Adrenal gland (tissue), 5 donors: ENCODE results near the gene SEBOX.

Experiments used
- POLR2A ChIP-seq, 2 donors: fragments of 450-650 bp; IDR thresholded peaks; one replicate each; pipeline ENCODE4 v1.6.1; 2017; ENCODE audit warnings: antibody characterized with exemption in 2 of 2, mild to moderate bottlenecking in 2 of 2, moderate library complexity in 1 of 2
- TF ChIP-seq, protein P1 (sequence below), 6 experiments: fragments of 450-650 bp in 4 of 6; fragments of 200-600 bp in 2 of 6; sonication (generic) in 1 of 6; IDR thresholded peaks; 1 replicate in 5 of 6; 2 replicates in 1 of 6; pipeline versions ENCODE4 v1.5.1 to v1.8.0; 2016 to 2021; ENCODE audit warnings: antibody characterized with exemption in 6 of 6, mild to moderate bottlenecking in 2 of 6, moderate library complexity in 1 of 6
- donor health status: DM: no; HTN: no; CAD: no.

DNA sequence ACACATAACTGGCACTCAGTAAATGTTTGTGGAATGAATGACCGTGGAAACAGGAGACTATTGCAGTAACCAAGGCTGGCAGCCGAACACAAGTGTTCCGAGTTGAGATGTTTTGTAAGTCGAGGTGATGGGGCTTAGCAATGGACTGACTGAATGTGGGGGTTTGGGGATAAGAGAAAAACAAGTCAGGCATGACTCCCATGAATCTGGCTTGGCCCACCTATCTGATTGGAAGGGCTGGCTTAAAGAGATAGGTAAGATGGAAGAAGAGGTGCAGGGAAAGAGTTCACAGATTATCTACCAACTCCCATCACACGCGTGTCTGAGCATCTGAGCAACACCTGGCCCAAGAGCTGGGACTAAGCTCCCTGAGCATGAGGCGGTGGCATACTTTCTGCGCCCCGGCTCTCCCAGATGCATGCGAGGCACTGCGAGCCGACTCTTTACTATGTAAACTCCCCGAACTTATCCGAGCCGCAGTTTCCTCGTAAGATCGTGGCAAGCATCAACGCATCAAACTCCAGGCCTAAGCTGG is 30.3 kb downstream of the SEBOX start:
- TF ChIP-seq, protein P1, sequence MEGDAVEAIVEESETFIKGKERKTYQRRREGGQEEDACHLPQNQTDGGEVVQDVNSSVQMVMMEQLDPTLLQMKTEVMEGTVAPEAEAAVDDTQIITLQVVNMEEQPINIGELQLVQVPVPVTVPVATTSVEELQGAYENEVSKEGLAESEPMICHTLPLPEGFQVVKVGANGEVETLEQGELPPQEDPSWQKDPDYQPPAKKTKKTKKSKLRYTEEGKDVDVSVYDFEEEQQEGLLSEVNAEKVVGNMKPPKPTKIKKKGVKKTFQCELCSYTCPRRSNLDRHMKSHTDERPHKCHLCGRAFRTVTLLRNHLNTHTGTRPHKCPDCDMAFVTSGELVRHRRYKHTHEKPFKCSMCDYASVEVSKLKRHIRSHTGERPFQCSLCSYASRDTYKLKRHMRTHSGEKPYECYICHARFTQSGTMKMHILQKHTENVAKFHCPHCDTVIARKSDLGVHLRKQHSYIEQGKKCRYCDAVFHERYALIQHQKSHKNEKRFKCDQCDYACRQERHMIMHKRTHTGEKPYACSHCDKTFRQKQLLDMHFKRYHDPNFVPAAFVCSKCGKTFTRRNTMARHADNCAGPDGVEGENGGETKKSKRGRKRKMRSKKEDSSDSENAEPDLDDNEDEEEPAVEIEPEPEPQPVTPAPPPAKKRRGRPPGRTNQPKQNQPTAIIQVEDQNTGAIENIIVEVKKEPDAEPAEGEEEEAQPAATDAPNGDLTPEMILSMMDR (IDR thresholded peaks at IDR 0.05), result no peak
- no peak for TF ChIP-seq POLR2A (IDR thresholded peaks at IDR 0.05)
